NCI-H526 treated with DMSO at 0.1 percent for 48 hours (cell line): Measurements from ENCODE around the gene ARMH3.

ENCODE experiments used
- DNase-seq: peaks from one replicate; lab custom pipeline; 2025; lab: John Stamatoyannopoulos, UW

Gene ARMH3

GRCh38 chr10:101939729-101940128 is 116.2 kb downstream of the ARMH3 start:
- DNase-seq = no peak

- DNase-seq = no peak
Observed at GRCh38 chr10:101939008-101939648, 116.8 kb downstream of the ARMH3 start.

GRCh38 chr10:101938305-101939007 is 117.5 kb downstream of the ARMH3 start:
- DNase-seq = no peak

GRCh38 chr10:101935431-101935830 is 120.5 kb downstream of the ARMH3 start:
- DNase-seq = no peak

GRCh38 chr10:101934686-101935305 is 121.2 kb downstream of the ARMH3 start:
- DNase-seq = no peak

GRCh38 chr10:101933976-101934375 is 122.0 kb downstream of the ARMH3 start:
- DNase-seq = no peak

- no peak for DNase-seq
Observed at GRCh38 chr10:101932183-101932582, 123.8 kb downstream of the ARMH3 start.

- DNase-seq = no peak
Observed at GRCh38 chr10:101925027-101925426, 130.9 kb downstream of the ARMH3 start.

GRCh38 chr10:101923256-101923655 is 132.7 kb downstream of the ARMH3 start:
- DNase-seq = no peak

GRCh38 chr10:101922846-101923245 is 133.1 kb downstream of the ARMH3 start:
- no peak for DNase-seq

- no peak for DNase-seq
Observed at GRCh38 chr10:101920546-101920945, 135.4 kb downstream of the ARMH3 start.

- DNase-seq = no peak
Observed at GRCh38 chr10:101919026-101919770, 136.8 kb downstream of the ARMH3 start.

- DNase-seq = no peak
Observed at GRCh38 chr10:101912561-101913179, 143.3 kb downstream of the ARMH3 start.

GRCh38 chr10:101906586-101907183 is 149.3 kb downstream of the ARMH3 start:
- no peak for DNase-seq

- DNase-seq = no peak
Observed at GRCh38 chr10:101905251-101905650, 150.7 kb downstream of the ARMH3 start.

- peak; percentile 10 for DNase-seq
Observed at GRCh38 chr10:101903827-101904550, 152.0 kb downstream of the ARMH3 start.

- DNase-seq = no peak
Observed at GRCh38 chr10:101902820-101903145, 153.2 kb downstream of the ARMH3 start.

GRCh38 chr10:101902032-101902819 is 153.7 kb downstream of the ARMH3 start:
- no peak for DNase-seq

GRCh38 chr10:101901340-101901739 is 154.6 kb downstream of the ARMH3 start:
- DNase-seq = no peak

GRCh38 chr10:101897633-101898032 is 158.3 kb downstream of the ARMH3 start:
- DNase-seq = no peak
